NCI-H226 (cell line): ENCODE results near the gene TMOD1.
A peak's percentile ranks its signal among the peaks of the same experiment; 100 is the strongest.

Source experiments
- DNase-seq: peaks from one replicate; pipeline ENCODE4 v3.0.0-alpha.2; 2015

Gene TMOD1

GRCh38 chr9:97500263-97500662, 1.2 kb upstream of the TMOD1 start:
- DNase-seq = no peak

GRCh38 chr9:97500765-97501176, 695 bp upstream of the TMOD1 start:
- no peak for DNase-seq

- no peak for DNase-seq
These were observed 431 bp downstream of the TMOD1 start for GRCh38 chr9:97501972-97502221.

- DNase-seq = no peak
These were observed 937 bp downstream of the TMOD1 start for GRCh38 chr9:97502222-97502983.

GRCh38 chr9:97502984-97503861, 1.8 kb downstream of the TMOD1 start:
- no peak for DNase-seq

GRCh38 chr9:97503862-97504210, 2.4 kb downstream of the TMOD1 start:
- DNase-seq = no peak

GRCh38 chr9:97504381-97505216, 3.1 kb downstream of the TMOD1 start:
- DNase-seq = no peak

- no peak for DNase-seq
These were observed 4.4 kb downstream of the TMOD1 start for GRCh38 chr9:97505845-97506244.

GRCh38 chr9:97506306-97506705, 4.8 kb downstream of the TMOD1 start:
- no peak for DNase-seq

- no peak for DNase-seq
These were observed 5.3 kb downstream of the TMOD1 start for GRCh38 chr9:97506787-97507186.

GRCh38 chr9:97507428-97507984, 6.0 kb downstream of the TMOD1 start:
- DNase-seq = no peak

- DNase-seq = no peak
These were observed 7.4 kb downstream of the TMOD1 start for GRCh38 chr9:97508852-97509251.

GRCh38 chr9:97510797-97511654, 9.6 kb downstream of the TMOD1 start:
- DNase-seq = peak; percentile 54

GRCh38 chr9:97511655-97512427, 10.4 kb downstream of the TMOD1 start:
- no peak for DNase-seq

GRCh38 chr9:97512966-97513560, 11.6 kb downstream of the TMOD1 start:
- DNase-seq = no peak

GRCh38 chr9:97514531-97514930, 13.1 kb downstream of the TMOD1 start:
- peak; percentile 34 for DNase-seq

- DNase-seq = no peak
These were observed 14.2 kb downstream of the TMOD1 start for GRCh38 chr9:97515662-97516061.

- no peak for DNase-seq
These were observed 14.6 kb downstream of the TMOD1 start for GRCh38 chr9:97516111-97516510.

- no peak for DNase-seq
These were observed 16.0 kb downstream of the TMOD1 start for GRCh38 chr9:97517331-97518089.
